GM21529 (cell line): Measurements from ENCODE around the gene FARSA.
"Not testable (repeated sequence)": the region's sequence is repeated elsewhere in the genome, so short reads cannot be mapped to it uniquely, and the experiment has no call there.

Experiments
- ATAC-seq: cut with Tn5 transposase; IDR thresholded peaks from one replicate; pipeline ENCODE4 v1.9.1; 2021; ENCODE audit not compliant: unreplicated experiment

FARSA gene

GRCh38 chr19:12891553-12892021 lies 41.9 kb downstream of the FARSA start:
- ATAC-seq = no peak

- ATAC-seq = peak; percentile 94
These were observed 42.5 kb downstream of the FARSA start, which contains the start of gene GCDH for GRCh38 chr19:12890787-12891552. GCDH (plus strand) TSS chr19:12891160; CDS start chr19:12891305, 145 bp downstream.

- ATAC-seq = not testable (repeated sequence)
These were observed 43.2 kb downstream of the FARSA start for GRCh38 chr19:12890299-12890786.

DNA sequence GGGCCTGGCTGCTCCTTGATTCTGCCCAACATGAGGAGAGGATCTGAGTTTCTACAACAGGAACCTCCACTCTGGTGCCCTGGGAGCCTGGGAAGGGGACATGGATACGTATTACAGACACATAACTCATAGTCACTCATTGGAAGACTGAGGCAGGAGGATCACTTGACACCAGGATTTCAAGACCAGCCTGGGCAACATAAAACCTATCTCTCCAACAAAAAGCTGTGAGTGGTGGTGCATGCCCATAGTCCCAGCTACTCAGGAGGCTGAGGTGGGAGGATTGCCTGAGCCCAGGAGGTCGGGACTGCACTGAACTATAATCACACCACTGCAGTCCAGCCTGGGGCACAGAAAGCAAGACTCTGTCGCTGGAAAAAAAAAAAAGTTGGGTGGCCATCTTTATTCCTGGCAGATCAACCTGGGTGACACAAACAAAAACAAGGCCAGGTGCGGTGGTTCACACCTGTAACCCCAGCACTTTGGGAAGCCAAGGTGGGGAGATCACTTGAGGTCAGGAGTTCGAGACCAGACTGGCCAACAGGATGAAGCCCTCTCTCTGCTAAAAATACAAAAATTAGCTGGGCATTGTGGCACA lies 45.4 kb downstream of the FARSA start:
- no peak for ATAC-seq

- no peak for ATAC-seq
These were observed 46.4 kb downstream of the FARSA start, which contains the start of gene KLF1 for GRCh38 chr19:12886969-12887747. KLF1 (minus strand) TSS chr19:12887201; CDS start chr19:12887140, 61 bp downstream.

- no peak for ATAC-seq
These were observed 46.9 kb downstream of the FARSA start for GRCh38 chr19:12886651-12886968.

- ATAC-seq = no peak
These were observed 47.5 kb downstream of the FARSA start for GRCh38 chr19:12885749-12886650.

DNA sequence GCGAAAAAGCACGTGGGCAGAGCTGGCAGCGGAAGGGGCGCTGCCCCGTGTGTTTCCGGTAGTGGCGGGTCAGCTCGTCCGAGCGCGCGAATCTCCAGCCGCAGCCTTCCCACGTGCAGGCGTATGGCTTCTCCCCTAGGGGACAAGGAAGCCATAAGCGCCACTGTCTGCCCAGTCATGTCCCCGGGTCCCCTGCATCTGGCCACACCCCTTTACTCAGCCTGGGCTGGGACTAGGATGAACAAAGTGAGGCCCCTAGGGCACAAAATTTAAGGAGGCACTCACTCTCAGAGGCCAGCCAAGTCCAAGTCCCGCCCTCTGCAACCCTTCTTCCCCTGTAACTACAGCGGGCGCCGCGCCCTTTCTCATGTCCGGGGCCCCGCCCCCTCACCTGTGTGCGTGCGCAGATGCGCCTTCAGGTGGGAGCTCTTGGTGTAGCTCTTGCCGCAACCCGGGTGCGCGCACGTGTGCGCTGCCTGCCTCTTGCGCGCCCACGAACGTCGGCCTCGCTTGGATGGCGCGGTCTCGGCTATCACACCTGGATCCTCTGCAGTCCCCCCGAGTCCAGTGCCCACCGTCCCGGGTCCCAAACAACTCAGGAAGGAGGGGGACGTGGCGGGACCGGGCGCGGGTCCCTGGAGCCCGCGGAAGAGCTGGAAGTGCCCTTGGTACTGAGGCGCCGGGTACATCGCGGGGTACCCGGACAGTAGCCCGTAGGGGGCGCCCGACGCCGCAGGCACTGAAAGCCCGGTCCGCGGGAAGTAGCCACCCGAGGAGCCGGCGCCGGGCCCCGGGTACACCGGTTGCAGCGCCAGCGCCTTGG lies 48.4 kb downstream of the FARSA start:
- no peak for ATAC-seq

DNA sequence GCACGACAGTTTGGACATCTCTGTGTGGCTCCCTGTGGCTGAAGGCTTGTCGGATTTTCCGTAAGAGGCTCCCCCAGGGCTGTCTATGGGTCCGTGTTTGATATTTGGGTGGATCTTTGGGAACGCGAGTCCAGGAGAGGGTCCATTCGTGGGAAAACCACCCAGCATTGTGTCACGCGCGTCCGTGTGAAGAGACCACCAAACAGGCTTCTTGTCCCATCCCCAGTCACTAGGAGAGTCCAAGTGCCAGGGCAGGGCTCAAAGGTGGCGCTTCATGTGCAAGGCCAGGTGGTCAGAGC lies 48.9 kb downstream of the FARSA start:
- ATAC-seq = no peak

DNA sequence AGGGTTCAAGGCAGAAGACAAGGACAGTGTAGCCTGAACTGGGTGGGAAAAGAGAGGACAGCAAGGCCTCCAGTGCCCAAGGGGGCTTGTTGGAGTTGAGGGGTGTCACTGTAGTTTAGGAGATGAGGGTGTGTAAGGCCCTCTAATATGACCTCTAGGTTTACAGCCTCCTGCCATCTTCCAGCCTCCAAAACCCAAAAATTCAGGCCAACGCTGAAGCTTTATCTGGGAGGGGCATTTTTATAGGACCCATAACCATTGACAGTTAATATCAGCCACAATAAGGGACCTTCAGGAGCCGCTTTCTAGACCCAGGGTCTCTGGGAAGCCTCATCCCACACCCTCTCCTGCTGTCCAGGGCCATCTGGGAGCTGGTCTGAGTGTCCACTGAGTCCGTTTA lies 49.3 kb downstream of the FARSA start:
- ATAC-seq = no peak

- no peak for ATAC-seq
These were observed 50.9 kb downstream of the FARSA start for GRCh38 chr19:12882589-12882988.

GRCh38 chr19:12881172-12881808 lies 52.2 kb downstream of the FARSA start, which contains the start of gene DNASE2:
DNASE2 (minus strand) TSS chr19:12881449; CDS start chr19:12881375, 74 bp downstream.
- ATAC-seq = peak; percentile 83

DNA sequence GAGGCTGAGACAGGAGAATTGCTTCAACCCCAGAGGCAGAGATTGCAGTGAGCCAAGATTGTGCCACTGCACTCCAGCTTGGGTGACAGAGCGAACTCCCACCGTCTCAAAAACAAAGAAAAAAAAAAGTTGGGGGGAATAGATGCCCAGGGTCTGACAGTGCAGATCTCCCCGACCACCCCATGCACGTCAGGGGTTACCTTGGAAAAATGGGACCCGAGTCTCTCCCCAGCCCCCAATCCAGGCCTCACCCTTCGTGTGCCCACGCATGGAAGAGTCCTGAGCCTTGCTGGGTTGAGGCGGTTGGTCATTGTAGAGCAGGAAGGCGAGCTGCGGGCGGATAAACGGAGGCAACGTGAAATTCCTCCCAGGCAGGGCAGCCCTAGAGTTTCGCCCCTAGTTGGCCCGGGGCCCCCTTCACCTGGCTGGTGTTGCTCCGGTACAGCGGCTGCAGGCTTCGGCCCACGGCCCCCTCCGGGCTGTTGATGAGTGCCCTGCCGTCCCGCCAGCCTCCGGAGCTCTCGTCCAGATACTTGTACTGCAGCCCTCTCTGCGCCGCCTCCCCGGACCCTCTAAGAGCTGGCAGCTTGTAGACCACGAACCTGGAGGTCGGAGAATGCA lies 52.9 kb downstream of the FARSA start:
- peak; percentile 19 for ATAC-seq

DNA sequence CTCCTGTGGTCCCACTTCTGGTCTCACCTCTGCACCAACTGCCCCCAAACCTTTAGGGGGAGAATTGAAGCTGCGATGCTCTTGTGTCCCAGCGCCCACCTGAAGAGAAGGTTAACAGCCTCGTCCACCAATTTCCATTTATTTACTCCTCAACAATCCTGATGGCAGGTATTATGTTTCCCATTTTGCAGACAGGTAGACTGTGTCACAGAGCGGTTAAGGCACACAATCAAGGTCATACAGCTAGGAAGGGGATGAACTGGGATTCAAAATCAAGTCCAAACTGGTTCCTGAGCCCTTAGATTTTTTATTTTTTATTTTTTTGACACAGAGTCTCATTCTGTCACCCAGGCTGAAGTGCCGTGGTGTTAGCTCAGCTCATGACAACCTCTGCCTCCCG lies 58.4 kb downstream of the FARSA start:
- no peak for ATAC-seq

DNA sequence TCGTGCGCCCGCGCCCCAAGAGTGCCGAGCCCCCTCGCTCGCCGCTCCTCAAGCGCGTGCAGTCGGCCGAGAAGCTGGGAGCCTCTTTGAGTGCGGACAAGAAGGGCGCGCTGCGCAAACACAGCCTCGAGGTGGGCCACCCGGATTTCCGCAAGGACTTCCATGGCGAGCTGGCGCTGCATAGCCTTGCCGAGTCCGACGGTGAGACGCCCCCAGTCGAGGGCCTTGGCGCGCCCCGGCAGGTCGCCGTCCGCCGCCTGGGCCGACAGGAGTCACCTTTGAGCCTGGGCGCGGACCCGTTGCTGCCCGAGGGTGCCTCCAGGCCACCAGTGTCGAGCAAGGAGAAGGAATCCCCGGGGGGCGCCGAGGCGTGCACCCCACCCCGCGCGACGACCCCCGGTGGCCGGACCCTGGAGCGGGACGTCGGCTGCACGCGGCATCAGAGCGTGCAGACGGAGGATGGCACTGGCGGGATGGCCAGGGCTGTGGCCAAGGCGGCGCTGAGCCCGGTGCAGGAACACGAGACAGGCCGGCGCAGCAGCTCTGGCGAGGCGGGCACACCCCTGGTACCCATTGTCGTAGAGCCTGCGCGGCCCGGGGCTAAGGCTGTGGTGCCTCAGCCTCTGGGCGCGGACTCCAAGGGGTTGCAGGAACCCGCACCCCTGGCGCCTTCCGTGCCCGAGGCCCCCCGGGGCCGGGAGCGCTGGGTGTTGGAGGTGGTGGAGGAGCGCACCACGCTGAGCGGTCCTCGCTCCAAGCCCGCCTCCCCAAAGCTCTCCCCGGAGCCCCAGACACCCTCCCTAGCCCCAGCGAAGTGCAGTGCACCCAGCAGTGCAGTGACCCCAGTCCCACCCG lies 59.4 kb downstream of the FARSA start:
- no peak for ATAC-seq

DNA sequence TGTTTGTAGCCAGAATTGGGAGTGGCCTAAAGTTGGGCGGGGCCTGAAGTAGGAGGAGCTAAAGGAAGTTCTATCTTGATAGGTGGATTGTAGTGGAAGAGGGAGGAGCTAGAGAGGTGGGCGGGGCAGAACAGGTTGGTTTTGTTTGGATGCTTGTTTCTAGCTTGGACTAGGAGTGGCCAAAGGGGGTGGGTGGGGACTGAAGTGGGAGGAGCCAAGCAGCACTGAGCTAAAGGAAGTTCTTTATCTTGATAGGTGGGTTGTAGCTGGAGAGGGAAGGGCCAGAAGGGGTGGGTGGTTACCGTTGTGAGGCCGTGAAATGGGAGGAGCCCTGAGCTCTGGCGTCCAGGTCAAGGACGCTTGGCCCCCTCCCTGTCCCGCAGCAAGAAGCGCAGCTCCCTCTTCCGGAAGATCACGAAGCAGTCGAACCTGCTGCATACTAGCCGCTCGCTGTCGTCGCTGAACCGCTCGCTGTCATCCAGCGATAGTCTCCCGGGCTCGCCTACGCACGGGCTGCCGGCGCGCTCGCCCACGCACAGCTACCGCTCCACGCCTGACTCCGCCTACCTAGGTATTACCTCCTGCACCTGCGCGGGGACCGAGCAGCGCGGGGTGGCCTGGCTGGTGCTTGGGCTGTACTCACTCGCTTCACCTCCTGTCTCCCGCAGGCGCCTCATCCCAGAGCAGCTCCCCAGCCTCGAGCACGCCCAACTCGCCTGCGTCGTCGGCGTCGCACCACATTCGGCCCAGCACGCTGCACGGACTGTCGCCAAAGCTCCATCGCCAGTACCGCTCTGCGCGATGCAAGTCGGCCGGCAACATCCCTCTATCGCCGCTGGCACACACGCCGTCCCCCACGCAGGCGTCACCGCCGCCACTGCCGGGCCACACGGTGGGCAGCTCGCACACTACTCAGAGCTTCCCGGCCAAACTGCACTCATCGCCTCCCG lies 60.3 kb downstream of the FARSA start:
- ATAC-seq = no peak
